H1 (cell line): Measurements from ENCODE around the gene SLX9. TPM values are rescaled to one million over a fixed set of nuclear protein-coding genes. Genes with fewer than 3 reads are reported as not detected.

Experiments
- CTCF ChIA-PET: fragments of 300-600 bp; sonication (Branson Sonifier 250); formaldehyde crosslinking; loops from one replicate; lab custom pipeline; 2021; ENCODE audit not compliant: partially characterized antibody; lab: Charles Lee
- POLR2A ChIA-PET: fragments of 300-600 bp; sonication (Branson Sonifier 250); formaldehyde crosslinking; loops from one replicate; lab custom pipeline; 2021; ENCODE audit warnings: inconsistent platforms; ENCODE audit not compliant: partially characterized antibody; lab: Charles Lee
- DNase-seq, 2 experiments: peaks; one replicate each; pipeline versions ENCODE4 v3.0.0 to v3.0.0-alpha.2; 2010 to 2022; ENCODE audit warnings: low spot score in 2 of 2, low read depth in 1 of 2, mixed read lengths in 1 of 2
- FAIRE-seq: peaks from 2 replicates; lab custom pipeline; 2011; peaks lifted over from hg19 to GRCh38; lab: Jason Lieb, UNC
- H2AFZ ChIP-seq: 2 replicates; pipeline ENCODE4 v1.8.1; 2012; ENCODE audit warnings: low read length, inconsistent platforms
- H2AK5ac ChIP-seq: 2 replicates; pipeline ENCODE4 v1.6.1; 2013; ENCODE audit warnings: low read depth, low read length
- H2BK120ac ChIP-seq: replicated peaks from 2 replicates; pipeline ENCODE3; 2013; ENCODE audit warnings: low read depth, low read length, inconsistent platforms
- H2BK12ac ChIP-seq: 2 replicates; pipeline ENCODE4 v1.6.1; 2013; ENCODE audit warnings: low read depth, low read length
- H2BK15ac ChIP-seq: 2 replicates; pipeline ENCODE4 v1.6.1; 2013; ENCODE audit warnings: low read length
- H2BK20ac ChIP-seq: 2 replicates; pipeline ENCODE4 v1.6.1; 2013; ENCODE audit warnings: low read length
- H2BK5ac ChIP-seq: 2 replicates; pipeline ENCODE4 v1.6.1; 2013; ENCODE audit warnings: low read depth, low read length
- H3K14ac ChIP-seq: 2 replicates; pipeline ENCODE4 v1.6.1; 2013; ENCODE audit warnings: inconsistent platforms; ENCODE audit not compliant: insufficient read length
- H3K18ac ChIP-seq: 2 replicates; pipeline ENCODE4 v1.6.1; 2013; ENCODE audit warnings: low read length; ENCODE audit errors: extremely low read depth
- H3K23ac ChIP-seq: 2 replicates; pipeline ENCODE4 v1.6.1; 2013; ENCODE audit warnings: inconsistent platforms; ENCODE audit not compliant: insufficient read length
- H3K23me2 ChIP-seq: 2 replicates; pipeline ENCODE4 v1.6.1; 2013; ENCODE audit warnings: low read depth, low read length
- H3K27ac ChIP-seq: 2 replicates; pipeline ENCODE4 v1.6.1; 2011; ENCODE audit warnings: low read depth, low read length, inconsistent platforms
- H3K27me3 ChIP-seq, 4 experiments: replicated peaks in 1 of 4; 1 replicate in 1 of 4; 2 replicates in 3 of 4; pipeline versions ENCODE4 v1.6.1 to v1.8.1; 2011 to 2013; ENCODE audit warnings: low read length in 3 of 4, mild to moderate bottlenecking in 3 of 4, inconsistent platforms in 2 of 4, mixed read lengths in 2 of 4, moderate library complexity in 1 of 4; ENCODE audit not compliant: control insufficient read depth in 3 of 4, insufficient read depth in 3 of 4; ENCODE audit errors: extremely low read depth in 1 of 4
- H3K36me3 ChIP-seq, 4 experiments: 2 replicates each; pipeline versions ENCODE4 v1.6.1 to v1.8.1; 2011 to 2013; ENCODE audit warnings: mild to moderate bottlenecking in 4 of 4, low read length in 3 of 4, moderate library complexity in 2 of 4, control low read depth in 1 of 4, inconsistent platforms in 1 of 4; ENCODE audit not compliant: insufficient read depth in 4 of 4, control insufficient read depth in 2 of 4
- H3K4ac ChIP-seq: replicated peaks from 2 replicates; pipeline ENCODE3; 2013; ENCODE audit warnings: low read length, low read depth, mixed read lengths, inconsistent platforms; ENCODE audit not compliant: insufficient read length
- H3K4me1 ChIP-seq, 4 experiments: replicated peaks in 1 of 4; 1 replicate in 1 of 4; 2 replicates in 3 of 4; pipeline versions ENCODE4 v1.6.1 to v1.8.1; 2011 to 2013; ENCODE audit warnings: low read length in 3 of 4, inconsistent platforms in 2 of 4, mixed read lengths in 1 of 4; ENCODE audit not compliant: insufficient read depth in 4 of 4, control insufficient read depth in 3 of 4
- H3K4me2 ChIP-seq, 2 experiments: 2 replicates each; pipeline versions ENCODE4 v1.6.1 to v1.8.1; 2011 to 2013; ENCODE audit warnings: low read depth in 2 of 2, low read length in 2 of 2, control low read depth in 1 of 2, inconsistent platforms in 1 of 2, mild to moderate bottlenecking in 1 of 2; ENCODE audit not compliant: insufficient read depth in 1 of 2
- H3K4me3 ChIP-seq, 4 experiments: fragments of 200-600, 300-600 bp in 1 of 4; sonication (generic), shearing (Covaris generic), sonication (Bioruptor Twin) in 1 of 4; 2 replicates each; pipeline versions ENCODE4 v1.5.1 to v1.8.1; 2011 to 2016; ENCODE audit warnings: low read length in 4 of 4, low read depth in 3 of 4, control low read depth in 2 of 4, inconsistent platforms in 2 of 4, mild to moderate bottlenecking in 2 of 4, mixed read lengths in 1 of 4, moderate library complexity in 1 of 4; ENCODE audit not compliant: insufficient read depth in 2 of 4; ENCODE audit errors: extremely low read depth in 1 of 4
- H3K56ac ChIP-seq: replicated peaks from 2 replicates; pipeline ENCODE3; 2013; ENCODE audit warnings: low read depth, mild to moderate bottlenecking, mixed read lengths, low read length, inconsistent platforms; ENCODE audit not compliant: insufficient read length
- H3K79me1 ChIP-seq: 2 replicates; pipeline ENCODE4 v1.6.1; 2013; ENCODE audit warnings: low read depth, low read length, control low read depth
- H3K79me2 ChIP-seq, 2 experiments: 2 replicates each; pipeline versions ENCODE4 v1.6.1 to v1.8.1; 2012 to 2013; ENCODE audit warnings: low read length in 2 of 2, mild to moderate bottlenecking in 2 of 2, inconsistent platforms in 1 of 2; ENCODE audit not compliant: insufficient read depth in 2 of 2, control insufficient read depth in 1 of 2
- H3K9ac ChIP-seq, 4 experiments: replicated peaks in 1 of 4; 1 replicate in 1 of 4; 2 replicates in 3 of 4; pipeline versions ENCODE4 v1.6.1 to v1.8.1; 2011 to 2013; ENCODE audit warnings: low read depth in 3 of 4, low read length in 3 of 4, control low read depth in 2 of 4, mild to moderate bottlenecking in 2 of 4, moderate library complexity in 2 of 4, inconsistent platforms in 1 of 4; ENCODE audit errors: extremely low read depth in 1 of 4
- H3K9me3 ChIP-seq, 2 experiments: 2 replicates each; pipeline versions ENCODE4 v1.6.1 to v1.8.1; 2012 to 2013; ENCODE audit warnings: mild to moderate bottlenecking in 2 of 2, moderate library complexity in 2 of 2, control low read depth in 1 of 2, inconsistent platforms in 1 of 2, low read depth in 1 of 2, low read length in 1 of 2, mixed read lengths in 1 of 2; ENCODE audit not compliant: insufficient read depth in 2 of 2
- H4K20me1 ChIP-seq, 2 experiments: replicated peaks in 1 of 2; 2 replicates each; pipeline versions ENCODE3 to v1.8.1; 2011 to 2013; ENCODE audit warnings: inconsistent platforms in 2 of 2, low read length in 2 of 2, mild to moderate bottlenecking in 1 of 2; ENCODE audit not compliant: insufficient read depth in 2 of 2, control insufficient read depth in 1 of 2
- H4K5ac ChIP-seq: 2 replicates; pipeline ENCODE4 v1.6.1; 2013; ENCODE audit warnings: low read length, low read depth, mixed read lengths, inconsistent platforms; ENCODE audit not compliant: insufficient read length
- H4K8ac ChIP-seq: 2 replicates; pipeline ENCODE4 v1.8.0; 2013; ENCODE audit warnings: mild to moderate bottlenecking, moderate library complexity, low read length, inconsistent platforms; ENCODE audit not compliant: insufficient read depth; ENCODE audit errors: extremely low read depth
- H4K91ac ChIP-seq: replicated peaks from 2 replicates; pipeline ENCODE3; 2013; ENCODE audit warnings: low read length, mixed read lengths, inconsistent platforms; ENCODE audit not compliant: insufficient read length
- CHD1 ChIP-seq: IDR thresholded peaks from 2 replicates; pipeline ENCODE4 v1.6.1; 2012; ENCODE audit warnings: low read depth, low read length, improper control_type of control experiment
- EGR1 ChIP-seq: IDR thresholded peaks from 2 replicates; pipeline ENCODE4 v1.6.1; 2011; ENCODE audit warnings: low read depth, low read length, borderline replicate concordance
- FOSL1 ChIP-seq: IDR thresholded peaks from 2 replicates; pipeline ENCODE4 v1.6.1; 2011; ENCODE audit warnings: mild to moderate bottlenecking, low read depth, low read length, moderate library complexity; ENCODE audit not compliant: insufficient read depth
- HDAC2 ChIP-seq, 2 experiments: fragments of 300-600 bp in 1 of 2; sonication (generic) in 1 of 2; IDR thresholded peaks; 2 replicates each; pipeline ENCODE4 v1.6.1; 2011 to 2012; ENCODE audit warnings: low read depth in 2 of 2, low read length in 2 of 2, mild to moderate bottlenecking in 2 of 2, moderate library complexity in 2 of 2, borderline replicate concordance in 1 of 2, inconsistent platforms in 1 of 2
- NRF1 ChIP-seq: IDR thresholded peaks from 2 replicates; pipeline ENCODE4 v1.6.1; 2011; ENCODE audit warnings: mild to moderate bottlenecking, low read depth, low read length, improper control_type of control experiment
- RAD21 ChIP-seq, 2 experiments: IDR thresholded peaks in 1 of 2; conservative IDR thresholded peaks in 1 of 2; 2 replicates each; pipeline ENCODE4 v1.6.1; 2011; ENCODE audit warnings: low read depth in 2 of 2, low read length in 2 of 2, improper control_type of control experiment in 1 of 2, inconsistent platforms in 1 of 2, mild to moderate bottlenecking in 1 of 2, moderate library complexity in 1 of 2
- SP2 ChIP-seq: IDR thresholded peaks from 2 replicates; pipeline ENCODE4 v1.6.1; 2012; ENCODE audit warnings: mild to moderate bottlenecking, low read length, inconsistent platforms
- TEAD4 ChIP-seq: IDR thresholded peaks from 2 replicates; pipeline ENCODE4 v1.6.1; 2012; ENCODE audit warnings: low read depth, low read length, inconsistent platforms, mixed read lengths
- WGBS, 2 experiments: shearing (Covaris generic) in 1 of 2; methylation state at CpG; one replicate each; pipeline versions ENCODE4 v1.1.6 to v1.1.7; 2013 to 2015; ENCODE audit warnings: low lambda C conversion rate in 2 of 2, mixed read lengths in 2 of 2, inconsistent platforms in 1 of 2, low coverage in 1 of 2, missing lambda C conversion rate in 1 of 2; ENCODE audit not compliant: insufficient replicate concordance in 2 of 2, insufficient coverage in 1 of 2, insufficient read length in 1 of 2; ENCODE audit errors: extremely low coverage in 1 of 2, missing lambda C conversion rate in 1 of 2; 5-methylcytosine and 5-hydroxymethylcytosine counted together
- polyA plus RNA-seq, 7 experiments: library from polyadenylated mRNA; depleted of rRNA in 3 of 7; stranded (reverse) in 5 of 7; unstranded in 2 of 7; fragments of >200 nt in 5 of 7; fragments of 200-250 nt in 2 of 7; gene quantifications; 1 replicate in 5 of 7; 2 replicates in 1 of 7; 4 replicates in 1 of 7; pipeline versions ENCODE4 v1.2.1 to v1.2.3, GENCODE V29; 2011 to 2013; ENCODE audit warnings: missing spikeins in 2 of 7, mixed read lengths in 2 of 7
- total RNA-seq: library from RNA; stranded (reverse); fragmentation: NEBNext Ultra II Directional; extraction: Animal tissue kit (Norgen Biotek cat#: 25700); gene quantifications from 2 replicates; pipeline ENCODE4 v1.2.1, GENCODE V29; 2021
- TF ChIP-seq, protein P1 (sequence below), 3 experiments: IDR thresholded peaks; 1 replicate in 2 of 3; 2 replicates in 1 of 3; pipeline versions ENCODE4 v1.5.1 to v1.6.1; 2011; ENCODE audit warnings: low read length in 3 of 3, mild to moderate bottlenecking in 3 of 3, inconsistent platforms in 2 of 3, low read depth in 1 of 3, moderate library complexity in 1 of 3; ENCODE audit not compliant: insufficient read depth in 1 of 3; ENCODE audit errors: control extremely low read depth in 1 of 3

Gene SLX9
- total and polyA plus RNA-seq, 2 of the 8 experiments (the other 6 are each of a cell fraction or from before 2014, with no cell fraction given) = 17.7 to 57.3 TPM

DNA sequence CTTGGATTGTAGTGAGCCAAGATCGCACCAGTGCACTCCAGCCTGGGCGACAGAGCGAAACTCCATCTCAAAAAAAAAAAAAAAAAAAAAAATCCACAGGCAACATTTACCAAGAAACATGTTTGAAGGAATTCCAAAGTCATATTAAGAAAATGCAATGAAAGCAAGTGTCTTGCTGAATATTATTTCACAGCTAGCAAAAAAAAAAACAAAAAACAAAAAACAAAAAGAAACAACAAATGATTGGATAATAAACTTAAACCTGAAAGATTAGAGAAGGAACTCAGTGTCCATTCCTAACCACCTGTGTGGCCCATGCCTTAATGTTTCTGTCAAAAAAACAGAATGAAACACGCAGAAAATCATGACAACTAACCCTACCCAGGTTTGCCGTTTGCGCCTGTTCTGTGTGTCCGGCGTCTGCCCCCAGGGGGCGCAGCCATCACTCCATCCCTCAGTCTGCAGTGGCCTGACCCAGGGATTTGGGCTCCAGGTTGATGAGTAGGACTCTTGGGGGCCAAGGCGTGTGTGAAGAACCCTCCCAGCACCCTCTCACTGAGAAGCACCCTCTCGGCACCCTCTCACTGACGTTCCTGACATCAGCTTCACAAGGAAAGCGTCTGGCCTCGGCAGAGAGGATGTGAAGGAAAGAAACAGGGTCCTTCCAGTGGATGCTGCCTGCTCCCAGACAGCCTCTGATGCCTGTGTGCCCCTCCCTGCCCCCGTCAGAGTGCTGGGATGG is 47.1 kb upstream of the SLX9 start:
- FAIRE-seq (peak; percentile 70), DNase-seq (peak in 1 of 2 experiments; percentile 93)
- Histone ChIP-seq H3K27ac (no peak overlapping the region), H4K91ac (no peak overlapping the region), H2AK5ac (no peak overlapping the region), H3K4me3 (no peak overlapping the region), H3K9ac (no peak overlapping the region), H3K79me2 (no peaks in the 10 kb centered on the region), H2BK12ac (0 out of 2 replicates have a peak overlapping the region, but pooled peaks have one; percentile 50), H3K27me3 (no peaks in the 10 kb centered on the region; a peak in 1 of 7 replicates), H2AFZ (no peak overlapping the region), H3K4ac (no peak overlapping the region), H3K23me2 (no peaks in the 10 kb centered on the region), H2BK5ac (no peak overlapping the region), H2BK15ac (no peak overlapping the region), H3K79me1 (no peaks in the 10 kb centered on the region), H4K20me1 (peaks cover 0 to 4% of the 10 kb centered on the region in 2 experiments), H3K56ac (no peak overlapping the region), H3K4me2 (no peak overlapping the region), H4K5ac (no peak overlapping the region), H3K14ac (no peak overlapping the region), H4K8ac (no peak overlapping the region; the same call in 1 of the 2 replicates), H3K4me1 (0 out of 7 replicates have a peak, but pooled peaks cover 0 to 4% (median 0%) of the 10 kb centered on the region in 4 experiments), H3K36me3 (no peaks in the 10 kb centered on the region), H3K9me3 (no peaks in the 10 kb centered on the region), H3K23ac (no peak overlapping the region), H3K18ac (peak overlapping the region; percentile 9; the same call in 1 of the 2 replicates), H2BK120ac (no peak overlapping the region), H2BK20ac (no peak overlapping the region)
- 42% methylated on average over 10 of the region's 15 CpGs; no CpG with 5 or more reads in 1 of the 2 experiments for WGBS, 2 experiments
- ChIA-PET POLR2A (no interaction called here), CTCF (interaction anchor here (0.6 to 4.8 kb wide), 26 partner anchors 9 to 287 kb away, joined by 3 to 43 read pairs (median 4); partner anchors contain the start of gene PTTG1IP)
- no peak for TF ChIP-seq EGR1
- TF ChIP-seq NRF1 = no peak
- no peak for TF ChIP-seq SP2
- TF ChIP-seq, protein P1, sequence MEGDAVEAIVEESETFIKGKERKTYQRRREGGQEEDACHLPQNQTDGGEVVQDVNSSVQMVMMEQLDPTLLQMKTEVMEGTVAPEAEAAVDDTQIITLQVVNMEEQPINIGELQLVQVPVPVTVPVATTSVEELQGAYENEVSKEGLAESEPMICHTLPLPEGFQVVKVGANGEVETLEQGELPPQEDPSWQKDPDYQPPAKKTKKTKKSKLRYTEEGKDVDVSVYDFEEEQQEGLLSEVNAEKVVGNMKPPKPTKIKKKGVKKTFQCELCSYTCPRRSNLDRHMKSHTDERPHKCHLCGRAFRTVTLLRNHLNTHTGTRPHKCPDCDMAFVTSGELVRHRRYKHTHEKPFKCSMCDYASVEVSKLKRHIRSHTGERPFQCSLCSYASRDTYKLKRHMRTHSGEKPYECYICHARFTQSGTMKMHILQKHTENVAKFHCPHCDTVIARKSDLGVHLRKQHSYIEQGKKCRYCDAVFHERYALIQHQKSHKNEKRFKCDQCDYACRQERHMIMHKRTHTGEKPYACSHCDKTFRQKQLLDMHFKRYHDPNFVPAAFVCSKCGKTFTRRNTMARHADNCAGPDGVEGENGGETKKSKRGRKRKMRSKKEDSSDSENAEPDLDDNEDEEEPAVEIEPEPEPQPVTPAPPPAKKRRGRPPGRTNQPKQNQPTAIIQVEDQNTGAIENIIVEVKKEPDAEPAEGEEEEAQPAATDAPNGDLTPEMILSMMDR (IDR thresholded peaks at IDR 0.05; ENCODE audit: control extremely low read depth in 1 of 3, insufficient read depth in 1 of 3, low read depth in 1 of 3, low read length in 3 of 3) = peak in 2 of 3 experiments; percentile 82 to 94; a peak in 3 of 4 replicates
- TF ChIP-seq CHD1 = no peak
- TF ChIP-seq FOSL1 = no peak
- TF ChIP-seq HDAC2 (IDR thresholded peaks at IDR 0.05; ENCODE audit: borderline replicate concordance in 1 of 2, low read depth in 2 of 2, low read length in 2 of 2) = no peak
- peak; percentile 63 to 72 for TF ChIP-seq RAD21 (IDR thresholded peaks at IDR 0.05 in 1 of 2, conservative IDR thresholded peaks at IDR 0.05 in 1 of 2; ENCODE audit: low read depth in 2 of 2, low read length in 2 of 2)
- TF ChIP-seq TEAD4 = no peak
